Measurements from ENCODE around the gene ZBTB20. TPM values are rescaled to one million over a fixed set of nuclear protein-coding genes. Genes with fewer than 3 reads are reported as not detected.

The ZBTB20 gene
- total and polyA plus RNA-seq, 2 donors (not counting 1 experiment from before 2014, with no cell fraction given) = 4.0 to 123 TPM

DNA sequence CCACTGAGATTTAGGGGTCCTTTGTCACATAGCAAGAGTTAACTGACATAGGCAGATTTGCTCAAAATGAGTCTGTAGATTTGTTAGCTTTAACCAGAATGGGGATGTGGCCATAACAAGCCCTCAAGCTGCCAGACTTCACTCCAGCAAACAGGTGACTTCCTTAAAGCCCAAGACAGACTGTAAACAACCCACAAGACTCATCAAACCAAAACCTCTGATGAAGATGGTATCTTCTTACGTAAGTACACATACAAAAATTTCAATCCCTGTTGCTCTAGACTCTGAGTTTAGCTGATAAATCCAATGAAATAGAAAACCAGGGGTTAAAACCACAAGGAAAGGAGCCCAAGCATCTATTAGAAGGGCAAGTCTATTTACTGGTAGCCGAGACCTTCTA, 18.2 kb upstream of the ZBTB20 start:
- Mint-ChIP-seq H3K4me3 (no peak overlapping the region), H3K27me3 (no peaks in the 10 kb centered on the region), H3K27ac (no peak overlapping the region), H3K9me3 (ENCODE audit: insufficient read depth) (no peaks in the 10 kb centered on the region), H3K4me1 (peaks cover 20% of the 10 kb centered on the region)
- no peak for ATAC-seq (ENCODE audit: low read depth)
- H3K9ac ChIP-seq (ENCODE audit: low read length) = no peak overlapping the region
- ChIA-PET CTCF (interaction anchor here (0.9 to 8.0 kb wide), 4 partner anchors 73 to 781 kb away, joined by 3 to 89 read pairs (median 4); no protein-coding TSS in a partner anchor), POLR2A (no interaction called here)
- peaks cover 0 to 6% of the 10 kb centered on the region in 2 donors for H3K4me1 ChIP-seq (ENCODE audit: control insufficient read depth in 2 of 2, insufficient read depth in 2 of 2, low read length in 2 of 2)
- H3K4me2 ChIP-seq (replicated peaks; ENCODE audit: low read depth, low read length, poor library complexity, severe bottlenecking) = no peak overlapping the region
- no peaks in the 10 kb centered on the region for H4K20me1 ChIP-seq (ENCODE audit: control insufficient read depth, insufficient read depth, low read length, poor library complexity, severe bottlenecking)
- no peaks in the 10 kb centered on the region for H3K79me2 ChIP-seq (ENCODE audit: control insufficient read depth, insufficient read depth, low read length)
- intact Hi-C loops (cut with micrococcal nuclease) = no loop called here
- WGBS (ENCODE audit: insufficient coverage) = 100% methylated on average over 2 of the region's 2 CpGs
- no peak overlapping the region for H3K4me3 ChIP-seq (ENCODE audit: control extremely low read depth in 1 of 5, extremely low read depth in 1 of 5, insufficient read depth in 1 of 5, low read depth in 2 of 5, low read length in 4 of 5)
- DNase-seq = no peak
- H3K27ac ChIP-seq (ENCODE audit: low read length in 2 of 2) = no peak overlapping the region
- H3K27me3 ChIP-seq (replicated peaks in 1 of 4; ENCODE audit: control extremely low read depth in 1 of 4, control insufficient read depth in 3 of 4, insufficient read depth in 4 of 4, low read length in 3 of 4) = no peaks in the 10 kb centered on the region
- no peak overlapping the region for H2AFZ ChIP-seq (ENCODE audit: insufficient read depth, low read depth, low read length, poor library complexity, severe bottlenecking)
- no peaks in the 10 kb centered on the region for H3K36me3 ChIP-seq (replicated peaks in 1 of 2; ENCODE audit: control extremely low read depth in 1 of 2, control insufficient read depth in 1 of 2, extremely low read depth in 1 of 2, insufficient read depth in 2 of 2, low read length in 1 of 2)
- no peaks in the 10 kb centered on the region for H3K9me3 ChIP-seq (ENCODE audit: control extremely low read depth in 1 of 3, control insufficient read depth in 2 of 3, insufficient read depth in 1 of 3, low read length in 2 of 3)
- TF ChIP-seq EZH2 (IDR thresholded peaks at IDR 0.05; ENCODE audit: borderline replicate concordance, insufficient read depth, low read depth, low read length, poor library complexity, severe bottlenecking) = no peak
- TF ChIP-seq CTCF (IDR thresholded peaks at IDR 0.05) = no peak

DNA sequence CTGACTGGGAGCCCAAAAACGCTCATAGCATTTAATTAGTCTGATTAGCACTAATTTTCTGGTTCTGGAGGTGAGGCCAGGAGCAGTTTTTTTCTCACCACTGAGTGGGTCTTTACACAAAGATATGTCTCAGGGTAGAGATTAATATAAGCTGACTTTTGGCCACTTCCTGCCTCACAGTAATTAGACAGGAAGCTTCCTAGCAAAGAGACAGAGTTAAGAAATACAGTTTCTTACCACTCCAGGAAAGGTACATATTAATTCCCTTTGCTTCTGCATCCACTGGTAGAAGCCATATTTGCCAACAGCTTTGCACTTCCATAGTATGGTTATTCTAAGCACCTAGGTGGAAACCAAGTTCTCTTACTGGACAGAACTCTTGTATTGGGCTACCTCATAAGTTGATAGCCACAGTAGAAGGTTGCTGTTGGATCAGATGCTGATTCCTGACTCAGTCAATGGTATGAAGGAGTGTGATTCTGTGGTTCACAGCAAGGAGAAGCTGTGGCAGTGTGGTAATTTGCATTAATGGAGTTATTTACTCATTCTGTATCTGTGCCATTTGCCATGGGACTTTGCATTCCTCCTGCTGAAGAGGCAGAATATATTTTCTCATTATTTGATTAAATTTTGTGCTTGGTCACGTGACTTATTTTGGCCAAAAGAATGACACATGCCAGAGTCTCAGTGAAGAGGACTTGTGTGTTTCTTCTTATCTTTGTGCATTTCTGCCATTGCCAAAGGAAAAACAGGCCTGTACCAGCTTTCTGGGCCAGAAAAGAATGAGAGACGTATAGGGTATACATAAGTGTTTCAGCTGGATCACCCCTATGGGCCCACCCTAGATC, 17.5 kb upstream of the ZBTB20 start:
- intact Hi-C loops (cut with micrococcal nuclease) = no loop called here
- Histone ChIP-seq H3K4me1 (ENCODE audit: control insufficient read depth in 2 of 2, insufficient read depth in 2 of 2, low read length in 2 of 2) (peaks cover 0 to 6% of the 10 kb centered on the region in 2 donors), H3K9me3 (ENCODE audit: control extremely low read depth in 1 of 3, control insufficient read depth in 2 of 3, insufficient read depth in 1 of 3, low read length in 2 of 3) (no peaks in the 10 kb centered on the region), H3K4me2 (replicated peaks; ENCODE audit: low read depth, low read length, poor library complexity, severe bottlenecking) (no peak overlapping the region), H2AFZ (ENCODE audit: insufficient read depth, low read depth, low read length, poor library complexity, severe bottlenecking) (peak overlapping the region; percentile 51), H3K79me2 (ENCODE audit: control insufficient read depth, insufficient read depth, low read length) (no peaks in the 10 kb centered on the region), H3K9ac (ENCODE audit: low read length) (no peak overlapping the region), H3K27ac (ENCODE audit: low read length in 2 of 2) (no peak overlapping the region), H3K4me3 (ENCODE audit: control extremely low read depth in 1 of 5, extremely low read depth in 1 of 5, insufficient read depth in 1 of 5, low read depth in 2 of 5, low read length in 4 of 5) (no peak overlapping the region), H3K36me3 (replicated peaks in 1 of 2; ENCODE audit: control extremely low read depth in 1 of 2, control insufficient read depth in 1 of 2, extremely low read depth in 1 of 2, insufficient read depth in 2 of 2, low read length in 1 of 2) (no peaks in the 10 kb centered on the region), H3K27me3 (replicated peaks in 1 of 4; ENCODE audit: control extremely low read depth in 1 of 4, control insufficient read depth in 3 of 4, insufficient read depth in 4 of 4, low read length in 3 of 4) (no peaks in the 10 kb centered on the region), H4K20me1 (ENCODE audit: control insufficient read depth, insufficient read depth, low read length, poor library complexity, severe bottlenecking) (no peaks in the 10 kb centered on the region)
- no peak for DNase-seq
- ChIA-PET POLR2A (interaction anchor here (1.2 kb wide), 1 partner anchor 16 kb away, joined by 3 read pairs; no protein-coding TSS in a partner anchor), CTCF (interaction anchor here (0.9 to 8.0 kb wide), 5 partner anchors 72 to 780 kb away, joined by 3 to 89 read pairs (median 4); no protein-coding TSS in a partner anchor)
- TF ChIP-seq EZH2 (IDR thresholded peaks at IDR 0.05; ENCODE audit: borderline replicate concordance, insufficient read depth, low read depth, low read length, poor library complexity, severe bottlenecking) = no peak
- ATAC-seq (ENCODE audit: low read depth) = no peak
- Mint-ChIP-seq H3K27ac (no peak overlapping the region), H3K4me3 (no peak overlapping the region), H3K27me3 (no peaks in the 10 kb centered on the region), H3K4me1 (peaks cover 22% of the 10 kb centered on the region), H3K9me3 (ENCODE audit: insufficient read depth) (no peaks in the 10 kb centered on the region)
- 100% methylated on average over 1 of the region's 3 CpGs for WGBS (ENCODE audit: insufficient coverage)

All from B cell (primary cell).